Metanephros (tissue), 2 donors: Measurements from ENCODE around the gene ZC3H11A. TPM values are rescaled to one million over a fixed set of nuclear protein-coding genes. Genes with fewer than 3 reads are reported as not detected.

ENCODE experiments used
- small RNA-seq: library from RNA; depleted of rRNA; stranded (forward); fragments of <200 nt; gene quantifications from one replicate; pipeline ENCODE3, GENCODE V24; 2014; ENCODE audit warnings: low replicate concordance
- total RNA-seq: library from RNA; depleted of rRNA; stranded (reverse); fragments of >200 nt; gene quantifications from one replicate; pipeline ENCODE4 v1.2.3, GENCODE V29; 2014

Gene ZC3H11A
- 102 TPM for total RNA-seq

GRCh38 chr1:203795441-203796235, at the start of gene ZC3H11A, which contains the start of gene ZBED6:
Gene ZC3H11A (plus strand): TSS chr1:203795623. CDS start chr1:203817071, 21,448 bp downstream.
Gene ZBED6 (plus strand): TSS chr1:203795623. CDS start chr1:203797523, 1,900 bp downstream.

GRCh38 chr1:203765029-203765837, 30.2 kb upstream of the ZC3H11A start, which contains the start of gene LAX1:
Gene LAX1 (plus strand): TSS chr1:203765183. CDS start chr1:203765566, 383 bp downstream.

Small RNA genes within 50 kb of the gene (small RNA-seq; reads per million reads assigned to genes)
- gene ZC3H11A, result 0.14 reads per million

Other genes starting within 250 kb of the ZC3H11A start
- 52.3 TPM for gene ATP2B4, start 168.8 kb upstream of the ZC3H11A start, total RNA-seq
- 0.29 TPM for gene LAX1, start 30.4 kb upstream of the ZC3H11A start, total RNA-seq
- gene ZBED6, start within 50 bp of the ZC3H11A start, total RNA-seq, result 28.2 TPM
- gene SNRPE, start 66.0 kb downstream of the ZC3H11A start, total RNA-seq, result 48.2 TPM